Upper lobe of left lung (tissue), 6 donors: ENCODE data around the gene CUL7. TPM values are rescaled to one million over a fixed set of nuclear protein-coding genes. Genes with fewer than 3 reads are reported as not detected.
"Not testable (repeated sequence)": the region's sequence is repeated elsewhere in the genome, so short reads cannot be mapped to it uniquely, and the experiment has no call there.

Experiments used
- ATAC-seq, 2 donors: fragments of 200-7000 bp; cut with Tn5 transposase; one replicate each; pipeline ENCODE4 v1.9.1; 2022; ENCODE audit warnings: mild to moderate bottlenecking in 2 of 2, moderate library complexity in 2 of 2; ENCODE audit not compliant: low FRiP score in 2 of 2
- DNase-seq, 2 donors: peaks; one replicate each; pipeline ENCODE4 v3.0.0-alpha.2; 2019 to 2020
- H3K27ac ChIP-seq, 4 donors: fragments of 200-600 bp; sonication (generic); one replicate each; pipeline ENCODE4 v1.5.1; 2016 to 2019
- H3K27me3 ChIP-seq, 4 donors: fragments of 200-600 bp; sonication (generic); one replicate each; pipeline ENCODE4 v1.5.1; 2017 to 2019
- H3K36me3 ChIP-seq, 4 donors: fragments of 200-600 bp; sonication (generic); one replicate each; pipeline ENCODE4 v1.5.1; 2016 to 2019
- H3K4me1 ChIP-seq, 4 donors: fragments of 200-600 bp; sonication (generic); one replicate each; pipeline ENCODE4 v1.5.1; 2018 to 2019
- H3K4me3 ChIP-seq, 4 donors: fragments of 200-600 bp; sonication (generic); one replicate each; pipeline ENCODE4 v1.5.1; 2017 to 2019; ENCODE audit warnings: mild to moderate bottlenecking in 2 of 4, moderate library complexity in 1 of 4
- H3K9me3 ChIP-seq, 4 donors: fragments of 200-600 bp; sonication (generic); one replicate each; pipeline ENCODE4 v1.5.1; 2018 to 2019
- EP300 ChIP-seq, 4 donors: sonication (generic); formaldehyde crosslinking; IDR thresholded peaks; one replicate each; pipeline ENCODE4 v1.5.1; 2017; ENCODE audit warnings: antibody characterized with exemption in 4 of 4, control low read depth in 2 of 4
- POLR2A ChIP-seq, 4 donors: fragments of 450-650 bp; IDR thresholded peaks; one replicate each; pipeline ENCODE4 v1.5.1; 2016 to 2017; ENCODE audit warnings: antibody characterized with exemption in 4 of 4, mild to moderate bottlenecking in 2 of 4
- POLR2AphosphoS5 ChIP-seq, 2 donors: sonication (generic); formaldehyde crosslinking; IDR thresholded peaks; one replicate each; pipeline ENCODE4 v1.5.1; 2017; ENCODE audit warnings: antibody characterized with exemption in 2 of 2
- WGBS, 2 donors: methylation state at CpG; one replicate each; pipeline ENCODE4 v1.1.5; 2017 to 2018; 5-methylcytosine and 5-hydroxymethylcytosine counted together
- total RNA-seq, 6 donors: library from RNA; depleted of rRNA in 4 of 6; stranded (reverse); fragments of >200 nt in 4 of 6; gene quantifications; one replicate each; pipeline versions ENCODE4 v1.1.0 to v1.2.1, GENCODE V29; 2016 to 2021
- TF ChIP-seq, protein P1 (sequence below), 6 experiments: fragments of 450-650 bp in 4 of 6; fragments of 200-600 bp in 2 of 6; sonication (generic) in 2 of 6; IDR thresholded peaks; one replicate each; pipeline ENCODE4 v1.5.1; 2016 to 2019; ENCODE audit warnings: antibody characterized with exemption in 6 of 6
- donor health status: DM: no; HTN: no; CAD: no; lungs with moderate emphysema.
- donor health status: DM: no; HTN: yes; CAD: no; lungs with severe emphysema.

Gene CUL7
- total RNA-seq, 6 donors from 2014 or later, result 16.0 to 35.6 (median 20.4) TPM

DNA sequence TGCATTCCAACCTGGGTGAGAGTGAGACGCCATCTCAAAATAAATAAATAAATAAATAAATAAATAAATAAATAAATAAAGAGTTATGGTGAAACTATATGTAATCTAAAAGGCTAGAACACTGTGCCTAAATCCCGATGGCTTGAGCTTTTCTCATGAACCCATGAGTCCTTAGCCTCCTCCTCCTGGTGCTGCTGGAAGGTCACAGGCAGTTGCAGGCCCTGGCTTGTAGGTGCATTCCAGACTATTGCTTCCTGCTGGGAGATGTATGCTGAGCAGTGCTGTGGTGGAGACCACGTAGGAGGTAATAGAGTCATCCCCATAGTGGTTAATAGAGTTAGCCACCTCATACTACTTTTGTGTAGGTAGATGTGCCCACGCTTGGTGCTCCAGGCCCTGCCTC lies 35.0 kb upstream of the CUL7 start:
- peaks cover 6 to 51% (median 20%) of the 10 kb centered on the region in 4 donors for H3K4me1 ChIP-seq
- WGBS, 2 donors, result 77 to 79% methylated on average over 4 of the region's 4 CpGs
- no peaks in the 10 kb centered on the region for H3K27me3 ChIP-seq
- no peak overlapping the region for H3K4me3 ChIP-seq
- peak overlapping the region; percentile 74 to 85 (median 76) for H3K27ac ChIP-seq
- ATAC-seq (no peak), DNase-seq (no peak)
- H3K9me3 ChIP-seq, result no peaks in the 10 kb centered on the region
- TF ChIP-seq POLR2AphosphoS5 (IDR thresholded peaks at IDR 0.05) (no peak), EP300 (IDR thresholded peaks at IDR 0.05) (no peak), POLR2A (IDR thresholded peaks at IDR 0.05) (no peak)
- TF ChIP-seq, protein P1, sequence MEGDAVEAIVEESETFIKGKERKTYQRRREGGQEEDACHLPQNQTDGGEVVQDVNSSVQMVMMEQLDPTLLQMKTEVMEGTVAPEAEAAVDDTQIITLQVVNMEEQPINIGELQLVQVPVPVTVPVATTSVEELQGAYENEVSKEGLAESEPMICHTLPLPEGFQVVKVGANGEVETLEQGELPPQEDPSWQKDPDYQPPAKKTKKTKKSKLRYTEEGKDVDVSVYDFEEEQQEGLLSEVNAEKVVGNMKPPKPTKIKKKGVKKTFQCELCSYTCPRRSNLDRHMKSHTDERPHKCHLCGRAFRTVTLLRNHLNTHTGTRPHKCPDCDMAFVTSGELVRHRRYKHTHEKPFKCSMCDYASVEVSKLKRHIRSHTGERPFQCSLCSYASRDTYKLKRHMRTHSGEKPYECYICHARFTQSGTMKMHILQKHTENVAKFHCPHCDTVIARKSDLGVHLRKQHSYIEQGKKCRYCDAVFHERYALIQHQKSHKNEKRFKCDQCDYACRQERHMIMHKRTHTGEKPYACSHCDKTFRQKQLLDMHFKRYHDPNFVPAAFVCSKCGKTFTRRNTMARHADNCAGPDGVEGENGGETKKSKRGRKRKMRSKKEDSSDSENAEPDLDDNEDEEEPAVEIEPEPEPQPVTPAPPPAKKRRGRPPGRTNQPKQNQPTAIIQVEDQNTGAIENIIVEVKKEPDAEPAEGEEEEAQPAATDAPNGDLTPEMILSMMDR (IDR thresholded peaks at IDR 0.05), result no peak
- no peaks in the 10 kb centered on the region for H3K36me3 ChIP-seq

DNA sequence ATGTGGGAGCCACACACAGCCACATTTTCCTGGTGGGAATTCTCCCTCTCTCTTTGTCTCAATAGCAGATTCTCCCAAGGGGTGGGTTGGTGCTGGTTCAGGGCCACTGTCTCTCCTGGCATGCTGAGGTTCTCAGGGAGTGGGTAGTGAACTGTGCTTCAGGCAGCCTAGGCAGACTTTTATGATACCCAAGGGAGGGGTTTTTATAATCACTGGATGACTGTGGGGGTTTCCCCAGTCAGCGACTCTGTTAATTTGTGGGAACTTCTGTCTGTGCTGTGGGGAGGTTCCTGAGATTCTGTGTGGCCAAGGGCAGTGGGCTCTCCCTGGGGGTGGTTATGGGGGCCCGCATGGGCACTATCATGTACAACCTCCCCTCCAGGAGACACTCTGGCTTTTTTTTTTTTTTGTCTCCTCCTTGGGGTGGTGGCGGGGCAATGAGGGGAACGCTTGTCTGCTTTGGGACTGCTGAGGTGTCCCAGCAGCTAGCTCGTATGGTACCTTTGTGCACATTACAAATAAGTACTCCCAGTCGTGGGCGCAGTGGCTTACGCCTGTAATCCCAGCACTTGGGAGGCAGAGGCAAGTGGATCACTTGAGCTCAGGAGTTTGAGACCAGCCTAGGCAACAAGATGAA lies 32.5 kb upstream of the CUL7 start:
- TF ChIP-seq POLR2A (IDR thresholded peaks at IDR 0.05) (no peak), POLR2AphosphoS5 (IDR thresholded peaks at IDR 0.05) (no peak), EP300 (IDR thresholded peaks at IDR 0.05) (no peak)
- TF ChIP-seq, protein P1 (IDR thresholded peaks at IDR 0.05), result no peak
- Histone ChIP-seq H3K4me1 (peaks cover 0 to 42% (median 15%) of the 10 kb centered on the region in 4 donors), H3K27ac (no peak overlapping the region), H3K27me3 (no peaks in the 10 kb centered on the region), H3K36me3 (no peaks in the 10 kb centered on the region), H3K9me3 (no peaks in the 10 kb centered on the region), H3K4me3 (no peak overlapping the region)
- ATAC-seq, result no peak
- DNase-seq, result no peak
- 84 to 85% methylated on average over 8 of the region's 8 CpGs for WGBS, 2 donors

DNA sequence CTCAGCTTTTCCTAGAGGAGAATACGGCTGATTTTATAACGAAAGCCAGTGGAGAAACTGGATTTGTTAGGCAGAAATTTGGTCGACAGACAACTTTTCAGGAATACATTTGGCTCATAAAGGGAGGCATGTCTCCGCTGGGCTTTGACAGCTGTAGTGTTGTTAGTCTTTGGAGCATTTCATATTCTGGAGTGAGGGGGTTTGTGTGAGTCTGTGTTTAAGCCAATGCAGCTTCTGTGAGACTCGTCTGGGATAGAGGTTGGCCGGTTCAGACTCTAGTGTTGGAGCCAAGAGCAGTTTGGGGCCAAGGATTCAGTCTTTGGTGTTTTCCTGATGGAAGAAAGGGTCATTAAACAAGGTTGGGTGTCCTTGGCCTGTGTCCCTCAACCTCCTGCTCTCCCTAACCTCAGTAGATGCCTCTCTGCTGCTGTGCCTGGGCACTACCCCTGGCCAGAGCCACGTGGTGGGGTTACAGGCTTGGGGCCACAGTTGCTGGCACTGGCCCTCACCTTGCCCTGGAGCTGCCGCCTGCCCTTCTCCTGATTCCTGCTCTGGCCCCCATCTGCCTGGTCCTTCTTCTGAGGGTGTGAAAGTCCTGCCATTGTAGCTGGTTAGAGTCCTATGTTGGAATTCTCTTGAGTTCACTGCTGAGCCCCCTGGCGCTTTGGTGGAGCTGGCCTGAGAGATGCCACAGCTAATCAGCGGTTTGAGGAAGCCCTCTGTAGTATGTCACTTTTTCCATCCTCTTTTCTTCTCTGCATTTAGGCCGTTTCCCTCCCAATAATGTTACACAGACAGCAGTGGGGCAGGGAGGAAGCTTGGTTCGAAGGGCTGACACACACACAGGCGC lies 29.4 kb upstream of the CUL7 start:
- no peak for DNase-seq

DNA sequence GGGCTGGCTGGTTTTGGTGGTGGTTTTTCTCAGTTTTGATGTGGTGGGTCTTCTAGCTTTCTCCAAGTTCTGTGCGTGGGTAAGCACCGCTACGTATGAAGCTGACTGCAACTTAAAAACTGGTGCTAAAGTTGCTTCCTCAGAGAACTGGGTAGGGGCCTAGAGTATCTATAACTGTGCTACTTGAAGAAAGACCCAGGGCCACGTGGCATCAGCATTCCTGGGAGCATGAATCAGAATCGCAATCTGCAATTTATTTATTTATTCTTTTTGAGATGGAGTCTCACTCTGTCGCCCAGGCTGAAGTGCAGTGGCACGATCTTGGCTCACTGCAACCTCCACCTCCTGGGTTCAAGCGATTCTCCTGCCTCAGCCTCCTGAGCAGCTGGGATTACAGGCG lies 28.3 kb upstream of the CUL7 start:
- H3K36me3 ChIP-seq, ATAC-seq, DNase-seq, H3K9me3 ChIP-seq, H3K27me3 ChIP-seq, H3K27ac ChIP-seq, H3K4me3 ChIP-seq: not testable (repeated sequence)
- 78 to 84% methylated on average over 9 of the region's 9 CpGs for WGBS, 2 donors
- peaks cover 0 to 20% (median 14%) of the 10 kb centered on the region in 4 donors for H3K4me1 ChIP-seq

More for the DNA sequence above, 29.4 kb upstream of the CUL7 start:
- no peak for ATAC-seq
- TF ChIP-seq POLR2AphosphoS5 (IDR thresholded peaks at IDR 0.05) (no peak), EP300 (IDR thresholded peaks at IDR 0.05) (no peak), POLR2A (IDR thresholded peaks at IDR 0.05) (no peak)
- TF ChIP-seq, protein P1 (IDR thresholded peaks at IDR 0.05), result no peak
- Histone ChIP-seq H3K9me3 (no peaks in the 10 kb centered on the region), H3K4me3 (no peak overlapping the region), H3K4me1 (peaks cover 0 to 19% (median 8%) of the 10 kb centered on the region in 4 donors), H3K36me3 (no peaks in the 10 kb centered on the region), H3K27ac (peak overlapping the region in 1 of 4 donors; percentile 14), H3K27me3 (no peaks in the 10 kb centered on the region)
- 69 to 74% methylated on average over 13 of the region's 13 CpGs for WGBS, 2 donors

DNA sequence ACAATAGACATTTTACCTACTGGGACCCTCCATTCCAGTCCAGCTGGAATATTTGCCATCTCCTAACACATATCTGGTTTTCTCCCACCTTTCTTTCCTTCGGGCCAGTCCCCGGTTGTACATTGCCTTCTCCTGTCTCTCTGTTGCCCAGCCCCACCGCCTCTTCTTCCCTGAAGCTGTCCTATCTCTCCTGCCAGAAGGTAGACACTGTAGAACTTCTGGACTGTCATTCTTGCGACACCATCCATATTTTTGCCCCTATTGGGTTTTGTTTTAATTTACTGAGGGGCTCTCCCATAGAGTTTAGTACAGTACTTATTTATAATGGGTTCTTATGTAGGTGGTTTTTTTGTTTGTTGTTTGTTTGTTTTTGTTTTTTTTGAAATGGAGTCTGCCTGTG lies 27.4 kb upstream of the CUL7 start:
- Histone ChIP-seq H3K36me3 (no peaks in the 10 kb centered on the region), H3K27ac (no peak overlapping the region), H3K4me1 (peaks cover 6 to 23% (median 19%) of the 10 kb centered on the region in 4 donors), H3K27me3 (peaks cover 0 to 10% (median 1%) of the 10 kb centered on the region in 4 donors), H3K4me3 (no peak overlapping the region), H3K9me3 (no peaks in the 10 kb centered on the region)
- ATAC-seq, result no peak
- WGBS, 2 donors, result 91 to 95% methylated on average over 4 of the region's 4 CpGs
- no peak for TF ChIP-seq POLR2AphosphoS5 (IDR thresholded peaks at IDR 0.05)
- no peak for TF ChIP-seq POLR2A (IDR thresholded peaks at IDR 0.05)
- DNase-seq, result no peak
